Stimulated activated CD8-positive, alpha-beta memory T cell treated with anti-CD3 and anti-CD28 coated beads, Interleukin-7, amount 100 ng/mL, for 4 hours (primary cell): ENCODE data around the gene FAM13A.

Source experiments
- DNase-seq, 2 donors: peaks; one replicate each; pipeline ENCODE4 v3.0.0-alpha.2; 2020; ENCODE audit warnings: low read depth in 2 of 2

FAM13A gene

GRCh38 chr4:88722828-88723227, 334.2 kb downstream of the FAM13A start:
- DNase-seq, result no peak

- no peak for DNase-seq
Measured at GRCh38 chr4:88722276-88722780, 334.7 kb downstream of the FAM13A start.

- DNase-seq, result no peak
Measured at GRCh38 chr4:88720451-88721428, 336.2 kb downstream of the FAM13A start.

- DNase-seq, result no peak
Measured at GRCh38 chr4:88719381-88719780, 337.6 kb downstream of the FAM13A start.

GRCh38 chr4:88718098-88718497, 338.9 kb downstream of the FAM13A start:
- DNase-seq, result no peak

GRCh38 chr4:88713782-88714181, 343.2 kb downstream of the FAM13A start:
- no peak for DNase-seq

GRCh38 chr4:88709989-88710388, 347.0 kb downstream of the FAM13A start:
- no peak for DNase-seq

GRCh38 chr4:88706574-88706973, 350.4 kb downstream of the FAM13A start:
- DNase-seq, result no peak

- DNase-seq, result no peak
Measured at GRCh38 chr4:88705805-88706492, 351.0 kb downstream of the FAM13A start.

- DNase-seq, result no peak
Measured at GRCh38 chr4:88705223-88705622, 351.8 kb downstream of the FAM13A start.

- DNase-seq, result no peak
Measured at GRCh38 chr4:88702782-88703181, 354.2 kb downstream of the FAM13A start.

GRCh38 chr4:88698519-88698918, 358.5 kb downstream of the FAM13A start:
- DNase-seq, result no peak

GRCh38 chr4:88697588-88698329, 359.2 kb downstream of the FAM13A start, which contains the start of gene NAP1L5:
NAP1L5 (minus strand) TSS chr4:88697829; CDS start chr4:88697754, 75 bp downstream.
- peak; percentile 10 to 58 for DNase-seq

GRCh38 chr4:88697141-88697540, 359.8 kb downstream of the FAM13A start:
- no peak for DNase-seq

- no peak for DNase-seq
Measured at GRCh38 chr4:88696630-88697029, 360.4 kb downstream of the FAM13A start.

GRCh38 chr4:88693792-88694191, 363.2 kb downstream of the FAM13A start:
- no peak for DNase-seq

- no peak for DNase-seq
Measured at GRCh38 chr4:88690355-88690754, 366.6 kb downstream of the FAM13A start.

GRCh38 chr4:88681209-88681608, 375.8 kb downstream of the FAM13A start:
- DNase-seq, result no peak
